ENCODE results near the gene RBKS.

The RBKS gene

DNA sequence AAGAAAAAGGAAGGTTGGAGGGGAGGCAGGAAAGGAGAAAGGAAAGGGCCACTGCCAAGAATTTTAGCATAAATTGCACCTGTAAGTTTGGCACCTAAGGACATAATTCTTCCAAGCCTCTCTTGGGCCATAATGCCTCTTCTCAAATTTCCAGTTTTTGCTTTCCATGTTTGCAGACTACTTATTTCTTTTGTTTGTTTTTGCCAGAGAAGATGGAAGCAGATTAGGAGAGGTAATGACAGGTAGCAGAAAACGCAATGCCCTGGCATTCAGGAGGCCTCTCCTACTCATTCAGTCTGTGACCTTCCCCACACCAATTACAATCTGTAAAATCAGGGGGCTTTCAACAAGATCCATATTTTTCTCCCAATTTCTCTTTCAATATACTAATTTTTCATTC, 61.9 kb downstream of the RBKS start:
- DNase-seq: no peak

DNA sequence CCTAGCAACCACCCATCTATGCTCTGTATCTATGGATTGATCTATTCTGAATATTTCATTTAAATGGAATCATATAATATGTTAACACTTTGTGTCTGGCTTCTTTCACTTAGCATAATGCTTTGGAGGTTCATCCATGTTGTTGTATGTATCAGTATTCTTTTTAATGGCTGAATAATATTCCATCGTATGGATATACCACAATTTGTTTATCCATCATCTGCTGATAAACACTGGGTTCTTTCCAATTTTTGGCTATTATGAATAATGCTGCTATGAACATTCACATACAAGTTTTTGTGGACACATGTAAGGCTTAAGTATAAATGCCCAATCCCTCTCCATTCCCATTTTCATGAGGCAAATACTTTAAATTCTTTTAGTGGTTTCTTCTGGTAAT, 65.8 kb downstream of the RBKS start:
- no peak for DNase-seq

DNA sequence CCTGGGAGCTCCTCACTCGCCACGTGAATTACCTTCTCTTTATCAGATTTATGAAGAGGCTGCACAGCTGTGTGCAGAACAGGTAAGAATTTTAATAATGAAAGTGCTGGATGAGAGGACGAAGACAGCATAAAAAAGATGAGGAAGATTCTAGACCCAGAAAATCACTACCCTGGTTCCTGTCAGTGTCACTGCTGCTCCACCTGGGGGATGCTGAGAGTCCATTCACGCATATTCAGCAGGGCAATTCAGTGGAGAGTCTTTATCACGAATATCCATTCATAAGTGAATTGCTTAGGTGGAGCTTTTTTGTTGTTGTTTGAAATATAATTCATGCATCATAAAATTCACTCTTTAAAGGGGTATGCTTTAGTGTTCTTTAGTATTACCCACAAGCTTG, 66.6 kb downstream of the RBKS start:
- no peak for DNase-seq

DNA sequence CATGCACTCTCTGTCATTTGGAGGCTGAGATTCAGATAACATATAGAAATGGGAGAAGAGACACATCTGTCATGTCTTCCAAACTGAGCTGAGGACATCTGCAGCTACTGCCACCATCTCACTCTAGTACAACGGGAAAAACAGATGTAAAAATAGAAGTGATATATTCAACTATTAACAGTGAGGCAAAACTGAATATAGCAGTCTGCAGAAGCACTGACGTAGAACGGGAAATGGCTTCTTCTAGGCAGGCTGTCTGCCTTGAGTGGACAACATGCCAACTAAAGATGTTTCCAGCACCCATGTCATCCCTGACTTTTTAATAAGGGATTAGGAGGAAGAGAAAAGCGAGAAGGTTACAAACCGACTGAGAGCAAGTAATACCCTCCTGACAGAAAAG, 67.1 kb downstream of the RBKS start:
- DNase-seq: no peak

DNA sequence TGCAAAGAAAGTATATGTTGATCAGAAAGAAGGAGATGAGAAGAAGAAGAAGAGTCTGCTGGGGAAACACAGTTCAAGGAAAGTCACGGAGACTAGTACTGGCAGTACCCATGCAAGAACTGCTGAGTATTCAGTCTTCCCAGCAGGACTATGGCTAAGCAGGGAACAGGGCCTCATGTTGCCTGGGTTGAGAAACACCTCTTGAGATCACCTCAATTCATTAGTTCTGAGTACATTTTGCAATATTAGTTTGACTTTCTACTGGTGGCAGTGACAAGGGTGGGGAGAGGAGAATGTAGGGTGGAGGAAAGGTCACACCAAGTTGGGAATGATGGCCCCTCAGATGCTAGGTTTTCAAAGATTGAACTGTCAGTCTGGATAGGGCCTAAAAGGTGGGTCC, 68.1 kb downstream of the RBKS start:
- no peak for DNase-seq

DNA sequence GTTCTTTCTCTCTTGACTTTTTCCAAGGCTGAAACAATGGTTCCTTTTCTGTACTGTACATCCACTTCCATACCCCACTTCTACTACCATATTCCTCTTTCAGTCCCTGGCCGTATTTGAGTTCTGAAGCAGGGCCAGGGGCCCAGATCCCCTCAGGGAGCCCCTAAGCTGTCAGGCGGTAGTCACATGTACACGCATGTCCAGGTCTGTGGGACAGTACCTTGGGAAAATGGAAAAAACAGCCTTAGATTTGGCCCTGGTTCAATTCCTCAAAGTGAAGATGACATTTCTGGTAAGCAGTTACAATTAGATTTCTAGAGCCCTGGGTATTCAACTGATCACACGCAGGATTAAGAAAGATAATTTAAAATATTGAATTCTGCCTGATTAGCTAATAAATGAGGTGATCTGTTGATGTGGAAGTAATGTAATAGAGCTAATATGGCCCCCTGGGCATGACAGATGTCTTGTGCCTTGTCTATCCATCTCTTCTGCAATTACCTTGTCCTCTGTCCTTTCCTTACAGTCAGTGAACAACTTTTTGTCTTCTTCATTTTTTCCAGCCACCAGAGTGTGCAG, 74.2 kb downstream of the RBKS start:
- DNase-seq: no peak

DNA sequence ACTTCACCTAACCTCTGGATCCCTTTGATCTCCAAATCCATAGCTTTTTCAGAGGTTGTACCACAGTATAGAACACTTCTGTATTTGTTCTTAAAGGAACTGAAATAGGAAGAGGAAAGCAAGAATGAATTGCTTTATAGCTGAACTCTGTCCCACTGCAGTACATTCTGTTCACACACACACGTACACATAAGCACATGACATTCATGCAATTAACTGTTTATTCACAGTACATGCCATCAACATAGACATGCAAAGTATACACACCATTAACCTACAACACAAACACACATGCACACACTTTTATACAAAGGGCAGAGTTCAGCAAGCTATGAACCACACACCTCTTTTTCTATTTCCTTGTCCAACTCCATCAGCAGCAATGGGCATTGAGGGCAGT, 75.4 kb downstream of the RBKS start:
- DNase-seq: no peak

DNA sequence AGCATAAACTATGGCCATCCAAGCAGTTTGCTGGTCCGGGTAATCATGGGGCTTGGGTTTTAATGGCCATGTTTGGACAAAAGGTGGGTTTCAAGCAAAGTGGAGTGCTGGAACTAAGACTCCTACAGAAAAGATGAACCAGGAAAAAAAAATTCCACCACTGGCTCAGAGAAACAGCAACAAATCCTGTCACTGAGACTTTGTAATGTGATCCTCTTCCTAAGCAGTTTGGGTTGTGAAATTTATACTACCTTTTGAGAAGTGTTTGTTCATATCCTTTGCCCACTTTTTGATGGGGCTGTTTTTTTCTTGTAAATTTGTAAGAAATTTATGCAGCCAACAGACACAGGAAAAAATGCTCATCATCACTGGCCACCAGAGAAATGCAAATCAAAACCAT, 78.4 kb downstream of the RBKS start:
- no peak for DNase-seq

DNA sequence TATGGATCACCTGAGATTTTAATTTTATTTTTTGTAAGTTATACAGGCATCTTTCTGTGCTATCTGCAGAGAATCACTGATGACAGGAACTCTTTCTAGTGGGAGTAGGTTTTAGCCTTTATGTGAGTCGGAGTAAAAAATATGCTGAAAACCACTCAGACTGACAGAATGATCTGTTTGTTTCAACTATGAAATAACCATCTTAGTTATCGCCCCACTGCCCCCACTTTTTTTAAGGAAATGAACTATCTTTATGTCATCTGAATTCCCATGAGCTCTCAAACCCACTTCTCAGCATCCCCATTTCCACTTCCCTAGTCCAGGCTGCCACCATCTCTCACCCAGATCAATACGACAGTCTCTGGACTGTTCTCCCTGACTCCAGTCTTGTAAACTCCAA, 79.7 kb downstream of the RBKS start:
- peak; percentile 55 for DNase-seq

DNA sequence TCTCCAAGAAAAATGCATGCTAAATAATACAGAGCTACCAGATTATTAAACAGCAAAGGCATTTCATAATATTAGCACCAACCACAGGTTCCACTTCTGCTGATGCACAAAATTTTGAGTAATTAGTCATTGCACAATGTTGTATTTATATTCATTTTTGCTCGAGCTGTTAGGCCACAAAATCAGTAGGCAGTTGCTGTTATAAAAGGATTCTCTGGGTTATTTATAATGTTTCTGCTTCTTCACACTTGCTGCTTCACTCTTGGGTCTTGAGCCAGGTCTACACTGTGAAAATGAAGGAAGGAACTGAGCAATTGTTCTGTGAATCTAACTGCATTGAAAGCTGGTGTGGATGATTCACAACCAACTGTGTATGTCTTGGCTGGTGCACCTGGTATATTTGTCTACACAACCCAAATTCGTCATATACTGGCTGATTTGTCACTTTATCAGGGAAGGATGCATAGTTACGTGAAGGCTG, 80.4 kb downstream of the RBKS start:
- peak; percentile 92 for DNase-seq

DNA sequence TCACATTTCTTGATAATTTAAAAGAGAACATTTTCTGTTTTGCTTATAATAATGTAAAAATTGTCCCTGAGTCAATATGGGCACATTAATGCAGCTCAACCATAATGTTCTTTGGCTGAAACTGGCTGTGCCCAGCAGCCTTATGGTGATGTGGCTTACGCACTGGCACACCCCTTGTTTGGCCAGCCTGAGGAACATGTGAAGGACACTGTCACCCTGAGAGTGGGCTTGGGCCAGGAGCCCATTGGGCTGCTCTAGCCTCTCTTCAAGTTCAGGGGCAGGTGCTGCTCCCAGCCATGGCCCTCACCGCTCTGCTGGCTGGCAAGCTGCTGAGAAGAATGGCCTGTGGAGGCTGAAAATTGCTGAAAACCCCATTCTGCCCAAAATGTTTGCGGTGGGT, 81.2 kb downstream of the RBKS start:
- DNase-seq: no peak

DNA sequence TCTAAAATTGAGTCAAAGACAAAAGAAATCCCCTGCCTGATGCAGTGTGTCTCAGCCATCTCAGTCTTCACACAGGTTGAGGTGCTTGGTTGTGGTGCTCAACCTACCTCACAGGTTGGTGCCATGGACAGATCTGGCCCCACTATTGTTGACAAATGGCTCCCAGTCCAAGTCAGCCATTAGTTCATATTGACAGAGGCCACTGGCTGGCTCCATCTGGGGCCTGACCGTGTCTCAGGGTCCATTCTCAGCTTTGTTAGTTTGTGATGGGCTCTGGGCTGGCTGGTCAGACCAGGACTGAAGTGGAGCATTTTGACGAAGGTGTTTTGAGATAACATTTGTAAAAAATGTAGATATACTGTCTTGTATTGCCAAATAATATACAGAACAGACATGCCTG, 81.8 kb downstream of the RBKS start:
- no peak for DNase-seq

DNA sequence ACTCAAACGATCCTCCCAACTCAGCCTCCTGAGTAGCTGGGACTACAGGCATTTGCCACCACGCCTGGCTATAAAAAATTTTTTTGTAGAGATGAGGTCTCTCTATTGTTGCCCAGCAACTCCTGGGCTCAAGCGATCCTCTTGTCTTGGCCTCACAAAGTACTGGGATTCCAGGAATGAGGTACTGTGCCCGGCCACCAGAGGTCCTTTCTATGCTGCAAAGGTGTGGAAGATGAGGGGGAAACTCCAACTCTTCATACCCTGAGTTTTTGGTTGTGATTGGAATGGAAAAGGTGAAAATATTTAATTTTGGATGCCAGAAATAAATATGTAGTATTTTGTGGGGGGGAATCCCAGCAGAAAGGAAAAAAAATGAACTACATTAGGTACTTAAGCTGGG, 82.7 kb downstream of the RBKS start:
- peak; percentile 52 for DNase-seq

DNA sequence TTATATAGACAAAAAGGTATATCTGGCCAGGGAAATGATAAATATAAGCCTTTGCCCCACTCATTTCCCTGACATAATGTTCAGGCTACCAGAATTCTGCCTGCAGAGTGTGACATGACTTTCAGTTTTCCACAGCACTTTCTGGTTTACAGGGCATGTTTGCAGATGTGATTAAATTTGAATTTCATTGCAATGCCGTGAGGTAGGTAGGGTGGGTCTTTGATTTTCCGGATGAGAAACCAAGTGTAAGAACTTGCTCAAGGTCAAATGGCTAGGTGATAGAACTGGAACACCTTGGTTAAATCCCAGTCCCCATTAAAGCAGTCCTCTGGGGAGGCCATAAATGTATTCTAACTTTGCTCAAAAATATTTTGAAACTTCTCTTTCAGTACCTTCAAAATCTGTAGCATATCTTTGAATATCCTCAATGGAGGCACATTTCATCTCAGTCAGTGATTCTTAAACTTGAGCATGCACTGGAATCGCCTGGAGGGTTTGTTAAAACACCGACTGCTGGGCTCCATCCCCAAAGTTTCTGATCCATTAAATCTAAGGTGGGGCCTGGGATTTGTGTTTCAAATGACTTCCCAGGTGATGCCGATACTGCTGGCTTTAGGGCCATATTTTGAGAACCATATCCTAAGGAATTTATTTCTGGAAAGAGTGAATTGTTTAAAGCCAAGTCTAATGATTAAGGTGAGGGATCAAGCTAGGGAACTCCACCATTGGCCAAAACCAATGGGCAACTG, 83.7 kb downstream of the RBKS start:
- DNase-seq: no peak

DNA sequence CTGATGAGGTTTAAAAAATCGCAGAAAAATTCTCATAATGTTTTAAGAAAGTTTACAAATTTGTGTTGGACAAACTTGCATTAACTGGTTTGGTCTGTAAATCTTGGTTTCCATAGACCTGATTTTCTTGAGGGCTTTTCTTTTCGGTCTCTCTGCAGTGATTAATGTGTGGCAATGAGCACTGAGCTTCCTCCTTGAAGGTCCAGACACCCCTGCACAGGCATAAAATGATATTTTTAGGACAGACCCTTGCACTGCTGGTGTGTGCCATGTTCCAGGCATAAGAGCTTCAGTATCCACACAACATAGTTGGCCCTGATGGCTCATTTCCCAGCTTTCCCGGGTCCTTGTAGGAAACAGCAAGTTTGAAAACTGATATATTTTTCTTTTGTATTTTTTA, 85.0 kb downstream of the RBKS start:
- DNase-seq: no peak

DNA sequence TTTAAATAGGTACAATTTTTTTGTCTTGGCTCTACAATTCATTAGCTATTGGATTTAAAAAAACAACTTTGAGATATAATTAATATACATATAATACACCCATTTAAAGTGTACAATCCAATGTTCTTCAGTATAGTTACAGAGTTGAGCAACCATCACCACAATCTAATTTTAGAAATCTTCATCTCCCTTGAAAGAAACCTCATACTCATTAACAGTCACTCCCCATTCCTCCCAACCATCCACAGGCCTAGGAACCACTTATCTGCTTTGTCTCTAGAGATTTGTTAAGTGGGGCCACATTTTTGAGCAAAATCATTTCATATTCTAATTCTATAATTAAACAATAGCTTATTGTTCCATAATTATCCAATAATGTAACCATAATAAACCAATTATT, 86.0 kb downstream of the RBKS start:
- DNase-seq: peak; percentile 79

DNA sequence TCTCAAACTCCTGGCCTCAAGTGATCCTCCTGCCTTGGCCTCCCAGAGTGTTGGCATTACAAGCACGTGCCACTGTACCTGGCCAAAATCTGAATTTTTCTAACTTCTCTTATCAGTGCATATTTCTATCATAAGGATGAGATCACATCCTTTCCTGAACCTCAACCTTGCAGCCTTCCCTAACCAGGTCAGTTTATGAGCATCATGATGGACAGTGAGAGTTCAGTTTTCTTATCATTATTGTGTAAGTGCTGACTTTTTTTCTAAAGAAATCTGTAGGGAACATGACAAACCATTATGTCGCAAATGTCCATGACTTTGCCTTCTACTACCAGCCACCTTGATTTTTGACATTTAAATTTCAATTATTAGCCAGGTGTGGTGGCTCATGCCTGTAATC, 87.1 kb downstream of the RBKS start:
- no peak for DNase-seq

DNA sequence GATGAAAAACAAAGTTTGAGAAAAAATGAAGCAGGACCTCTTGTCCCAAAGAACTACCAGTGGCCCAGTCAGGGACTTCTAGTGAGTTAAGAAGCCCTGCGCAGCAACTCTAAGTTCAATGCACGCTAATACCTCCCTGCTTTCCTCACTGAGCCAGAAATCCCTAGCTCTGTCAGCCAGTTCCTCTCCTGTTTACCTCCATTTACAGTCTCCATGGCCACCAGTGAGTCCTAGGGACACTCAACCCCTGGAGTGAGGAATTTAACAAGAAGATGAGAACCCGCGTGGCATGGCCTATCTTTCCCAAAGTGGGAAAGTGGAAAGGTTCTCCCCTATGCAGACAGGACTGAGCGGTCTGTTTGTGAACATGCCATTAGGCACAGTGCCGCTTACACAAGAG, 87.6 kb downstream of the RBKS start:
- peak; percentile 32 for DNase-seq

DNA sequence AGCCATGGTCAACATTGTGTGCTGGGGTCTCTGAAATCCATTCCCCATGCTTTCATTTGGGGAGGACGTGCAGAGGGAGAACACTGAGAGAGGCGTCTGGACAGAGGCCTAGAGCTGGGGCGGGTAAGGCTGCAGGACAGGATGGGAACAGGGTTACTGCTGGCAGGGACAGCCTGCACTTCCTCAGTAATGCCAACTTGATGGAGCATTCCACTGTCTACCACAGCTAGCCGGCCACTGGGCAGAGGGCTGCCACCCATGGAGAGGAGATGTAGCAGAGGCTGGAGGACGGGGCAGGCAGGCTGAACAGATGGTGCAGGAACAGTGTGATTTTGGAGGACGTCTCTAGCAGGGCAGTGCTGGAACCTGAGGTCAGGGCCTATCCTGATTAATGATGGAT, 89.3 kb downstream of the RBKS start:
- DNase-seq: no peak

DNA sequence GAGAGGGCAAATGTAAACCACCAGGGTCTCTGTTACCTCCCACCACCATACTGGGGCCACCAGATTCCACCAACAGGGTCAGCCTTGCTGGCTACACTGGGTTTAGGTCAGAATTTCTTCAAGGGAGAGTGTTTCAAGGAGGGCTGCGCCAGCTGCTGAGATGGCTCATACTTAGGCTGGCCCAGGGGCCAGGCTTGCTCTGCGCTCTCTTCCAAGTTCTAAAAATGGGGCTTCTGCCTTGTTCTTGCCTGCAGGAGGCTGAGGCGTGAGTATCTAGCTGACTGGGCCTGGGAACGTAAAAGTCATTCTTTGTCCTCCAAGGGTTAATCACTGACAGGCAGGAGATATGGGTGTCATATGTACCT, 90.6 kb downstream of the RBKS start:
- no peak for DNase-seq

DNA sequence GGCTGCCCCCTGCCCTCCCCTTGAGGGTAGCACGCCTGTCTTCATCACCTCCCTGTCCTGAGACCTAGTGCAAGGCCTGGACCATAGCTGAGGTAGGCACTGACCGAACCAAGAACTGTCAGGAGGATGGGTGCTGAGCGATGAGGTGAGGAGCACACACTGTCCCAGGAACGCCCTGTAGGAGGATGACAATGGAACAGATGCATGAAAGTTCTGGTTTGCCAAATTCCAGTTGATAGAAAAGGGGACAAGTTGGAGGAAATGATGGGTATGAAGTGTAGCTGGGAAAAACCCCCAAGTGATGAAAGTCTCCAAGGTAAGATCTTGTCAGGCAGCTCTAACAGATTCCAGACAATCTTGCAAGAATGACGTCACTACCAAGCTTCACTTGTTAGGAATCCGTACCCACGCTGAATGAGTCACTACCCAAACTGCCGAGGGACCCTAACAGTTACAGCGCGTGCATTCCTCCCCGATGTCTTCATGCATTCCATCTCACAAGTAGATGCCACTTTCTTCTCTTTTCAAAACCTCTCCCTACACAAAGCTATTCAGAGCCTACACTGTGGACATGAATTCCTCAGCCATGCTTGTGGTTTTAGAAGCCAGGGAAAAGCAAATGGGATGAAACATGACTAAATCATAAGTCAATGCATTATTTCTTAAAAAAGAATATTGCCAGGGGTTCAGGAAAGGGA, 91.1 kb downstream of the RBKS start:
- DNase-seq: peak; percentile 100

DNA sequence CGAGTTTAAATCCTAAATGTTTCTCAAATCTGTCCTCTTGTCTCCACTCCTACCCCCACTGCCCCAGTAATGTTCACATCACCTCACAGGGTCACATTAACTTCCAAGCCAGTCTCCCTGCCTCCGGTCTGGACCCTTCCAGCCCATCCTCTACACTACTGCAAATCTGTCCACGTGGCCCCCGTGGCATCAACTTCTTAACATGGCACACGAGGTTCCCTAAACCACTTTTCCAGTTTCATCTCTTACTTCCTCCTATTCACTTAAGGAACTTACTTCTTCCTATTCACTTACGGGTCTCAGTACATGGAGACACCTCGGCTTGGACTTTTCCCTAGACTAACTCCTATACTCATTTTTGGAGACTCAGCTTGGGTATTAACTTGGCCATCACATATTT, 91.7 kb downstream of the RBKS start:
- no peak for DNase-seq

DNA sequence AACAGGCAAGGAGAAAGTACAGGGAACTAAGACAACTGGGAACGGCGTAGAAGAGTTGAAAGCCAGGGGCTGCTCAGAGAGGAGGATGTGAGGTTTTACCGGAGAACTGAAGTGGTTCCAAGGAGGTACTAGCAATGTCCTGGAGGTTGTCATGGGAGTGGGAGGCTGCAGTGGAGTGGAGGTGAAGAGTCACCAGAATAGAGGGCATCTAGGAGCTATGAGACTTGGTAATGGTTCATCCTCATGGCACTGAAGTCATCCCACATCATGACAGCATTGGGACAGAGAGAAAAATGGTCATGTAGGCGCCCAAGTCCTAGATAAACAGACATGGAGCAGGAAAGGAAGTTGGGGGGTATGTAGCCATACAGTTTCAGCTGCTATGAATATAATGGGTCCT, 92.3 kb downstream of the RBKS start:
- DNase-seq: no peak

Measured in fibroblast of skin of right biceps (primary cell).